Esophagus muscularis mucosa (tissue), 4 donors: Measurements from ENCODE around the gene MAGEB2. TPM values are rescaled to one million over a fixed set of nuclear protein-coding genes. Genes with fewer than 3 reads are reported as not detected.

Source experiments
- DNase-seq: peaks from one replicate; pipeline ENCODE4 v3.0.0-alpha.2; 2017; ENCODE audit errors: extremely low spot score
- H3K27ac ChIP-seq, 4 donors: fragments of 200-600 bp; sonication (generic); replicated peaks in 1 of 4; 1 replicate in 3 of 4; 2 replicates in 1 of 4; pipeline ENCODE4 v1.5.1; 2016 to 2019; ENCODE audit warnings: mild to moderate bottlenecking in 1 of 4
- H3K27me3 ChIP-seq, 4 donors: fragments of 200-600 bp; sonication (generic); one replicate each; pipeline versions ENCODE4 v1.5.1 to v1.6.0; 2016 to 2019
- H3K36me3 ChIP-seq, 4 donors: fragments of 200-600 bp; sonication (generic); one replicate each; pipeline ENCODE4 v1.5.1; 2016 to 2019
- H3K4me1 ChIP-seq, 4 donors: fragments of 200-600 bp; sonication (generic); one replicate each; pipeline ENCODE4 v1.5.1; 2016 to 2019
- H3K4me3 ChIP-seq, 4 donors: fragments of 200-600 bp; sonication (generic); 1 replicate in 2 of 4; 2 replicates in 2 of 4; pipeline ENCODE4 v1.5.1; 2016 to 2019; ENCODE audit warnings: mild to moderate bottlenecking in 4 of 4, moderate library complexity in 1 of 4
- H3K9me3 ChIP-seq, 4 donors: fragments of 200-600 bp; sonication (generic); 1 replicate in 3 of 4; 2 replicates in 1 of 4; pipeline ENCODE4 v1.5.1; 2016 to 2019
- CTCF ChIP-seq, 3 experiments: fragments of 200-600 bp in 2 of 3; fragments of 450-650 bp in 1 of 3; sonication (generic) in 2 of 3; IDR thresholded peaks; one replicate each; pipeline ENCODE4 v1.5.1; 2017 to 2019; ENCODE audit warnings: antibody characterized with exemption in 3 of 3, mild to moderate bottlenecking in 2 of 3, moderate library complexity in 1 of 3
- EP300 ChIP-seq: sonication (generic); formaldehyde crosslinking; IDR thresholded peaks from one replicate; pipeline ENCODE4 v1.6.1; 2017; ENCODE audit warnings: antibody characterized with exemption
- POLR2A ChIP-seq: fragments of 450-650 bp; IDR thresholded peaks from one replicate; pipeline ENCODE4 v1.6.1; 2017; ENCODE audit warnings: antibody characterized with exemption, moderate library complexity, mild to moderate bottlenecking, low read depth
- POLR2AphosphoS5 ChIP-seq, 2 donors: sonication (generic); formaldehyde crosslinking; IDR thresholded peaks; one replicate each; pipeline ENCODE4 v1.6.1; 2017; ENCODE audit warnings: antibody characterized with exemption in 2 of 2
- WGBS: methylation state at CpG from one replicate; pipeline ENCODE4 v1.1.5; 2018; 5-methylcytosine and 5-hydroxymethylcytosine counted together
- intact Hi-C: fragments of 100-400 bp; cut with DNase I; formaldehyde crosslinking; loops from one replicate; pipeline ENCODE4 v1.15.1; 2023
- total RNA-seq, 4 donors: library from RNA; depleted of rRNA; stranded (reverse); fragments of >200 nt; gene quantifications; one replicate each; pipeline versions ENCODE4 v1.1.0 to v1.2.1, GENCODE V29; 2016

The MAGEB2 gene
- total RNA-seq, 4 donors from 2014 or later: not detected

- Histone ChIP-seq H3K4me3 (no peak overlapping the region), H3K36me3 (no peaks in the 10 kb centered on the region), H3K4me1 (no peaks in the 10 kb centered on the region), H3K9me3 (no peaks in the 10 kb centered on the region), H3K27me3 (peaks cover 0 to 4% (median 0%) of the 10 kb centered on the region in 4 donors), H3K27ac (no peak overlapping the region)
- WGBS: 28% methylated on average over 1 of the region's 1 CpG
- intact Hi-C loops: no loop called here
- no peak for DNase-seq
- TF ChIP-seq EP300 (no peak), POLR2AphosphoS5 (IDR thresholded peaks at IDR 0.05) (no peak), POLR2A (no peak), CTCF (IDR thresholded peaks at IDR 0.05) (no peak)
Observed at GRCh38 chrX:30196322-30196721, 19.0 kb upstream of the MAGEB2 start.

- WGBS: 82% methylated on average over 2 of the region's 2 CpGs
- Histone ChIP-seq H3K9me3 (no peaks in the 10 kb centered on the region), H3K27me3 (no peaks in the 10 kb centered on the region), H3K27ac (no peak overlapping the region), H3K36me3 (no peaks in the 10 kb centered on the region), H3K4me1 (no peaks in the 10 kb centered on the region), H3K4me3 (no peak overlapping the region)
- no peak for DNase-seq
- intact Hi-C loops: no loop called here
- TF ChIP-seq EP300 (no peak), POLR2AphosphoS5 (IDR thresholded peaks at IDR 0.05) (no peak), CTCF (IDR thresholded peaks at IDR 0.05) (no peak), POLR2A (no peak)
Observed at GRCh38 chrX:30212172-30212571, 3.2 kb upstream of the MAGEB2 start.

DNA sequence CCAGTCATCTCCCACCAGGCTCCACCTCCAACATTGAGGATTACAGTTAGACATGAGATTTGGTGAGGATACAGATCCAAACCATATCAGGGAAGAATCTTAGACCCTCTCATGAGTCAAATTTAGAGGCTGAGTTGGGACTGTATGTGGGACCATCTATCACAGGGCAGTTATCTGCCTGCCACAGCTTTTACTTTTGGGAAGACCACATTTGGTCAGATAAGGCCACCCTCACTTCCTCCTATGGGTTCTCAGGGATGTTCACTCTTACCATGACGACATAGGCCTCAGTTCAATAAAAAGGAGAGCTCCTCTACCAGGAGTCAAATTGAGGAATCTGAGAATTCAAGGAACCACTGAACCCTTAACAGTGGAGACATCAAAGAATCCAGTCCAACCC is 2.1 kb downstream of the MAGEB2 start:
- Histone ChIP-seq H3K4me3 (no peak overlapping the region), H3K4me1 (no peaks in the 10 kb centered on the region), H3K27ac (no peak overlapping the region), H3K27me3 (no peaks in the 10 kb centered on the region), H3K36me3 (no peaks in the 10 kb centered on the region), H3K9me3 (no peaks in the 10 kb centered on the region)
- DNase-seq: no peak
- no peak for TF ChIP-seq EP300
- TF ChIP-seq POLR2A: no peak
- TF ChIP-seq CTCF (IDR thresholded peaks at IDR 0.05): no peak
- no peak for TF ChIP-seq POLR2AphosphoS5 (IDR thresholded peaks at IDR 0.05)
- 60% methylated on average over 1 of the region's 1 CpG for WGBS
- intact Hi-C loops: no loop called here

GRCh38 chrX:30219372-30219771 is 4.0 kb downstream of the MAGEB2 start:
- intact Hi-C loops: no loop called here
- no peaks in the 10 kb centered on the region for H3K9me3 ChIP-seq
- no peak for DNase-seq
- no peaks in the 10 kb centered on the region for H3K36me3 ChIP-seq
- no peaks in the 10 kb centered on the region for H3K27me3 ChIP-seq
- H3K4me1 ChIP-seq: no peaks in the 10 kb centered on the region
- H3K27ac ChIP-seq: no peak overlapping the region
- no peak overlapping the region for H3K4me3 ChIP-seq
- WGBS: 69% methylated on average over 4 of the region's 4 CpGs
- TF ChIP-seq EP300: no peak
- TF ChIP-seq CTCF (IDR thresholded peaks at IDR 0.05): no peak
- no peak for TF ChIP-seq POLR2A
- no peak for TF ChIP-seq POLR2AphosphoS5 (IDR thresholded peaks at IDR 0.05)

DNA sequence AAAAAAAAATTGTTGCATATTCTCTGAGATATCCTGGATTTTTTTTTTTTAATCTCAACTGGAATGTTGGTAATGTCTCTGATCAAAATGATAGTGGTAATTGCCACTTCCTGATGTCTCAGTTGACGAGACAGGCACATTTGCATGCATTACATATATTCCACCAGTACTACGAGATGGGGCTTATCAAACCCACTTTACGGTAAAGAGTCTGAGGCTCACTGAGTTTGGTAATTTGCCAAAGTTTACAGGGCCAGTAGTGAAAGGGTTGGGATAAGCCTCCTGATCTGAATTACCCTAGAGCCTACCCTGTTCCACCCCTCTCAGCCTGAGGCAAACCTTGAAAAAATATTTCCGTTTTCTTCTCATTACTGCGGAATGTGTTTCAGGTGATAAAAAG is 5.3 kb downstream of the MAGEB2 start:
- DNase-seq: no peak
- H3K27me3 ChIP-seq: no peaks in the 10 kb centered on the region
- H3K27ac ChIP-seq: no peak overlapping the region
- H3K36me3 ChIP-seq: no peaks in the 10 kb centered on the region
- WGBS: 89% methylated on average over 5 of the region's 5 CpGs
- H3K4me3 ChIP-seq: no peak overlapping the region
- TF ChIP-seq POLR2A: no peak
- H3K9me3 ChIP-seq: no peaks in the 10 kb centered on the region
- no peaks in the 10 kb centered on the region for H3K4me1 ChIP-seq
- intact Hi-C loops: no loop called here
